Neuron (in vitro differentiated cells): Measurements from ENCODE around the gene GJE1.
"Not testable (repeated sequence)": the region's sequence is repeated elsewhere in the genome, so short reads cannot be mapped to it uniquely, and the experiment has no call there.

Experiments
- H2AFZ ChIP-seq: one replicate; pipeline ENCODE4 v1.6.1; 2013; ENCODE audit warnings: low read depth, mild to moderate bottlenecking, inconsistent platforms, low read length, moderate library complexity
- H3K27me3 ChIP-seq: one replicate; pipeline ENCODE4 v1.6.1; 2013; ENCODE audit warnings: low read length; ENCODE audit not compliant: insufficient read depth
- H3K36me3 ChIP-seq: one replicate; pipeline ENCODE4 v1.6.1; 2013; ENCODE audit warnings: low read length; ENCODE audit not compliant: insufficient read depth
- H3K4me1 ChIP-seq: one replicate; pipeline ENCODE4 v1.6.1; 2013; ENCODE audit warnings: low read length; ENCODE audit not compliant: insufficient read depth
- H3K4me3 ChIP-seq: 2 replicates; pipeline ENCODE4 v1.5.1; 2013; ENCODE audit warnings: mild to moderate bottlenecking, low read length, moderate library complexity
- H3K9me3 ChIP-seq: one replicate; pipeline ENCODE4 v1.6.1; 2013; ENCODE audit warnings: low read length

The GJE1 gene

DNA sequence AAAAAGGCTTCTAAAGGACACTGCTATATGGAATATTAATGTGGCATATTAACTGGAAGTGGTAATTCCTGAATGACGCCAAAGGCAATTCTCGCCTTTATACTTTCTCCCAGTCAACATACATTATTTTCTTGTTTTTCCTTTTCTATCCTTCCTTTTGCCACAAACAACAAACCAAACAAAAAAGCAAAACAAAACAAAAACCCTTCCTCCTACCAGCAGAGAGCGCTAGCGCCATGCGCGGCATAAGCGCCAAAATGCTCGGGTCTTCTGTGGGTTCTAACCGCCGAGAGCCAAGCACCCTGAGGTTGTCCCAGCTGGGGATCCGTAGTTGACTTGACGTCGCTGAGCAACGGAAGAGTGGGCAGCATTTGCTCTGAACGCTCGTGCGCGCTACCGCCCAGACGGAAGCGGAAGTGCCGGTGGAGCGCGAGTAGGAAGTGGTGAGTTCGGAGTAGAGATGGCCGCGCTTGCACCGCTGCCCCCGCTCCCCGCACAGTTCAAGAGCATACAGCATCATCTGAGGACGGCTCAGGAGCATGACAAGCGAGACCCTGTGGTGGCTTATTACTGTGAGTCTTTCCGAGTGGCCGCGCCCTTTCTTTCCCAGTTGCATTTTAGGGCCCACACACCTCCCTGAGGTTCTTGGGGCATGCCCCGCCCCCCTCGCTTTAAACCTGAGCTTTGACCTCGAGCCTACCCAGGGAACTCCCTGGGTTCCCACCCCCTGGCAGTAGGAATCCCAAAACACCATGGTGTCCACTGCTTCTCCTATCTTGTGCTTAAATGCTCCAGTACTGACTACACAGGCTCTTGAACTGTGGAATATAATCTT lies 14.3 kb downstream of the GJE1 start, which contains the start of the genes NMBR and VTA1:
Gene NMBR (minus strand): TSS at position 295 of the 835 bp plus-strand sequence. CDS start 58,464 bp downstream, outside the sequence.
Gene VTA1 (plus strand): TSS at position 436 of the 835 bp plus-strand sequence. CDS start 25 bp downstream, at position 461.
- Histone ChIP-seq H3K4me1 (peaks cover 17% of the 10 kb centered on the region), H3K4me3 (peak within 1 kb of the TSS; percentile 89), H2AFZ (peak within 1 kb of the TSS; percentile 86), H3K27me3 (no peaks in the 10 kb centered on the region), H3K36me3 (peaks cover 10% of the 10 kb centered on the region), H3K9me3 (no peaks in the 10 kb centered on the region)

DNA sequence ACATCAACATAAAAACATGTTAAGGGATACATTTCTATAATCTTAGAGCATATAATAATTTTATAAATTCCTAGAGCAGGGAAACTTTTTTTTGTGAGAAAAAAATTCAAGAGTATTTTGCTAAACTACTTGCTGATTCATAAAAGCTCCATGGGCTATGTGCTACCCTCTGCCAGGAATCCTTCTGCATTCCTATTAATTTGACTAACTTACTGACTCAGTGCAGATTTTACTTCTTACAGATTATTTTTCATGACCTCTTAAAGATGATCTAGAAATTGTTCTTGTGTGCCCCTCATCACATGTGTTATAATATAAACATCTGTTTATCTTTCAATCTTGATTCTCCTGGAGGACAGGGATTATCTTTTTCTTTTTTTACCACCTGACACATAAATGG lies 20.0 kb downstream of the GJE1 start:
- peaks cover 10% of the 10 kb centered on the region for H3K36me3 ChIP-seq

DNA sequence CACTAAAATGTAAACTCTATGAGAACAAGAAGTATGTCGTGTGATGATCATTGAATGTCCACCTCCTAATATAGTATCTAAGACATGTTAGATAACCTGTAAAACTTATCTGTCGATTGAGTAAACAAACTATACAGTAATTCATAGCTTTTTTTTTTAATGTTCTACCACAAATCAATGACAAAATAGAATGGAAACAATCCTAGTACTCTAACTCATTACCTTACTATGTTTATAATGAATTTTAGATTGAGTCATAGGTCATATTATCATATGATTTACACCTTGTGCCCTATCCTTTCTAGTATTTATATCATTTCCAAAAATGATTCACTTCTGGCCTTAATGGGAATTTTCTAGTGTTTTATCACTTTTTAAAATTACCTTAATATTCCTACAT lies 20.5 kb downstream of the GJE1 start:
- Histone ChIP-seq H3K4me3 (no peak overlapping the region), H3K4me1 (peaks cover 11% of the 10 kb centered on the region), H2AFZ (no peak overlapping the region), H3K36me3 (peaks cover 10% of the 10 kb centered on the region), H3K9me3 (no peaks in the 10 kb centered on the region), H3K27me3 (no peaks in the 10 kb centered on the region)

More for the DNA sequence above, 20.0 kb downstream of the GJE1 start:
- H2AFZ ChIP-seq: no peak overlapping the region
- no peak overlapping the region for H3K4me3 ChIP-seq
- H3K4me1 ChIP-seq: peaks cover 14% of the 10 kb centered on the region
- no peaks in the 10 kb centered on the region for H3K27me3 ChIP-seq
- H3K9me3 ChIP-seq: no peaks in the 10 kb centered on the region

DNA sequence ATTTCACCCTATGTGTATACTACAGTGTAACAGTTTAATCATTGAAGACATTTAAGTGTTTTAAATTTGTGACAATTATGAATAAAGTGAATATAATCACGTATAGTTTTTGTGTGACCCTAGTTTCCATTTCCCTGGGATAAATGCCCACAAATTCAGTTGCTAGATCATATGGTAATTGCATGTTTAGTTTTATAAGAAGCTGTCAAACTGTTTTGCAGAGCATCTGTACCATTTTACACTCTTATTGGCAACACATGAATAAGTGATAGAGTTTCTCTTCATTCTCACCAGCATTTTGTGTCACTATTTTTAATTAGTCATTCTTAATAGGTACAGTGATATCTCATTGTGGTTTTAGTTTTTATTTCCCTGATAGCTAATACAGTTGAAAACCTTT lies 21.6 kb downstream of the GJE1 start:
- H3K4me3 ChIP-seq: no peak overlapping the region
- no peak overlapping the region for H2AFZ ChIP-seq
- H3K36me3 ChIP-seq: peaks cover 6% of the 10 kb centered on the region
- no peaks in the 10 kb centered on the region for H3K4me1 ChIP-seq
- no peaks in the 10 kb centered on the region for H3K27me3 ChIP-seq
- no peaks in the 10 kb centered on the region for H3K9me3 ChIP-seq

DNA sequence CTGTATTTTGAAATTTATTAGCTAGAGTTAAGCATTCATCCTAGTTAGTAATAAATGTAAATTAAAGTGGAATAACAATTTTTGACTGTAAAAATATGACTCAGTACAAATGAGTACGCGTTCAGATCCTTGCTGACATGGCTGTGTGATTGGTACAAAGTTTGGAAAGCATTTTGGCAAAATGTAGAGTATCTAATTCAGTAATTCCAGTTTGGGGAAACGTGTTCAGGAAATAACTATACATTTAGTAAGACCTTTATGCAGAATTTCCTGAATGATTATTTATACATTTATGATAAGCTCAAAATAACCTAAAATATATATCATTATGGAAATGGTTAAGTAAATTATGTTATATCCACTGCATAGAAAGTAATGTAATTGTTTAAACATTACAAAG lies 22.4 kb downstream of the GJE1 start:
- H3K4me1 ChIP-seq: no peaks in the 10 kb centered on the region
- H3K36me3 ChIP-seq: peaks cover 5% of the 10 kb centered on the region
- no peak overlapping the region for H2AFZ ChIP-seq

DNA sequence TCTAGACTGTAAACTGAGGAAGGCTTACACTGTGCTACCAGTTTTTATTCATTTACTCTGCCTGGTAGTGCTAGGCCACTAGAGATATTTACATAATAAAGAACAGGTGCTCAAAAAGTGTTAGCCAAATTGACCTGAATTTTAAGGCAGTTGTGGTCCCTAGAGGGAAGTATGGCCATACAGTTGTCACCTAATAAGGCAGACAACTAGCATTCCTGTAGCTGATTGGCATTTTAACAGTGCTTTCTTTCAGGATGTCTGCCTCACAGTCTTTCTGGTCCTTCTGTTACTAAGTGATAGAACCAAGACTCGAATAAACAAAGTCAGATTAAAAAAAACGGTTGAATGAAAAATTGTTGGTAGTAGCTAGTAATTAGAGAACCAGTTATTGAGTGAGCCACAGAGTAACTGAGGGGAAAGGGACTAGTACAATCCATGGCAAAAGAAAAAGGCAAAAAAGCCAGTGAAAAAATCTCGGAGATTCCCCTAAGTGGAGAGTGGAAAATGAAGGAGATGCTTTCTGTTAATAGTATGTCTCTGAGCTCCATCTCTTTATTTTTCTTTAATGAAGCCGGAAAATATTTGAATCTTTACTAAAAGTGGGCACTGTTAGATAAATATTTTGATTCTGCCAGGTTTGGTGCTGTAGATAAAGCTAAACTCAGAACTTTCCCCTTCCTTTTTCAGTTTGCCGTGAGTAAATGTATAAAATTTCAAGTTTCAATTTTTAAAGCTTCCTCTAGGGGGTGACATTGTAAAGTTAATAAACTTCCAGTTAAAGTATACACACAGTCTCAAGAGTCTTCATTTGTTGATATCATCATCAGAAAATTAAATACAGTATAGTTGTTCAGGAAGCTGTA lies 23.4 kb downstream of the GJE1 start:
- H2AFZ ChIP-seq: no peak overlapping the region
- no peak overlapping the region for H3K4me3 ChIP-seq
- no peaks in the 10 kb centered on the region for H3K27me3 ChIP-seq
- H3K4me1 ChIP-seq: no peaks in the 10 kb centered on the region
- no peaks in the 10 kb centered on the region for H3K36me3 ChIP-seq
- no peaks in the 10 kb centered on the region for H3K9me3 ChIP-seq

More for the DNA sequence above, 22.4 kb downstream of the GJE1 start:
- H3K4me3 ChIP-seq: no peak overlapping the region
- H3K9me3 ChIP-seq: no peaks in the 10 kb centered on the region
- no peaks in the 10 kb centered on the region for H3K27me3 ChIP-seq

DNA sequence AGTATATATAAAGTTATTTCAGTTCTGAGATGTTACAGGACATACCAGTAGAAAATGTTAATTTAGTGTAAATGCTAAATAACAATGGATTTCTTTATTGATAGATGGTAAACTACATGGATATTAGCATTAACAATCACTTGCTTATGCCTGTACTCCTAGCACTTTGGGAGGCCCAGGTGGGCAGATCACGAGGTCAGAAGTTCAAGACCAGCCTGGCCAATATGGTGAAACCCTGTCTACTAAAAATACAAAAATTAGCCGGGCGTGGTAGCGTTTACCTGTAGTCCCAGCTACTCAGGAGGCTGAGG lies 24.0 kb downstream of the GJE1 start:
- H3K36me3 ChIP-seq, H3K27me3 ChIP-seq, H3K4me3 ChIP-seq, H3K4me1 ChIP-seq, H3K9me3 ChIP-seq, H2AFZ ChIP-seq: not testable (repeated sequence)

DNA sequence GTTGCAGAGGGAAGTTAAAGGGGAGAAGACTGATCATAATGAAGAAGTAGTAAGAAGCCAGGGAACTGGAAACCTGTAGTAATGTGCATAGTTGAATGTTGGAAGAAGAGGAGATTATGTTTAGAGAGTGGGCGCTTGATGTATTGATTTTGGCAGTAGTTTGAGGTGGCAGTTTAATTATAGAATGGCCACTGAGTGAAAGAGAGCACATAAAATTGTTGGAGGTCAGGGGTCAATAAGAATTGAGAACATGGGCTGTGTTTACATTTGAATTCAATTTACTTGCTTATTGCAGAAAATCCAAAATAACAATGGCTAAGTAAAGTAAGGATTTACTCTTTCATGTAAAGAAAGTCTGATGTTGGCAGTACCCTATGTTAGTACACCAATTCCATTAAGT lies 30.1 kb downstream of the GJE1 start:
- no peaks in the 10 kb centered on the region for H3K27me3 ChIP-seq
- peaks cover 12% of the 10 kb centered on the region for H3K36me3 ChIP-seq
- H2AFZ ChIP-seq: no peak overlapping the region
- H3K4me1 ChIP-seq: peaks cover 6% of the 10 kb centered on the region
- no peaks in the 10 kb centered on the region for H3K9me3 ChIP-seq
- H3K4me3 ChIP-seq: no peak overlapping the region

DNA sequence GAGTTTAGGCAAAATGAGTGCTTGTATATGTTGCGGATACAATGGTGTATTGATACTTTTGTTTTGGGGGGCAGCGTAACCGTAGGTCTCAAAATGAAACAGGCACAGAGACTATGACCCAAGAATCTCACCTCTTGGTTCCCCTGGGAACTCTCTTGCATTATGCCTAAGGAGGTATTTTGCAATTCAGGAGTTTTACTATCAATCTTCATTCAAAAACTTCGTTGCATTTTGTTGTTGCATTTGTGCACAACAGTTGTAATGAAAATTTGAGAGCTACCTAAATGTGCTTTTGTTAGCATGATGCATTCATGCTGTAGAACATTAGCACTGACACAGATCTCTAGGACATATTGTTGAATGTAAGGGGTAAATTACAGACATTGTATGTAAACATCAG lies 32.5 kb downstream of the GJE1 start:
- Histone ChIP-seq H2AFZ (no peak overlapping the region), H3K36me3 (peaks cover 25% of the 10 kb centered on the region), H3K27me3 (no peaks in the 10 kb centered on the region), H3K9me3 (no peaks in the 10 kb centered on the region), H3K4me3 (no peak overlapping the region), H3K4me1 (peaks cover 6% of the 10 kb centered on the region)

DNA sequence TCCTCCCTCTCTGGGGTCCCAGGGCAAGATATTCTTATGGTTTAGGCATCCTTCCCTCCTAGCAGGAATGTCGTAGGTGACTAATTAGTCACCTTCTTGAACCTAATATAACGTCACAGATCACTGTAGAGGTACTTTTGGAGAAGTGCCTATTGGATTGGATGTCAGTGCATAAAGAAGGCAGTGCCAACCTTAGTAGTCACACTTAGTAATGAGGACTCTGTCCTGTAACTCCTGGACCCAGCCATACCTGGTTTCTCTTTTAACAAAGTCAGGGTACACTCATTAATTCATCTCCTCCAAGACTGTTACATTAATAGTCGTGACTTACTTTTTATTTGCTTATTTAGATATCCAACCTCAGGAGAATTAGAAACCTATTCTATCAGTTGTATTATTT lies 34.3 kb downstream of the GJE1 start:
- H2AFZ ChIP-seq: no peak overlapping the region
- H3K36me3 ChIP-seq: peaks cover 37% of the 10 kb centered on the region
- H3K27me3 ChIP-seq: no peaks in the 10 kb centered on the region
- H3K4me1 ChIP-seq: peaks cover 6% of the 10 kb centered on the region
- no peaks in the 10 kb centered on the region for H3K9me3 ChIP-seq
- no peak overlapping the region for H3K4me3 ChIP-seq

DNA sequence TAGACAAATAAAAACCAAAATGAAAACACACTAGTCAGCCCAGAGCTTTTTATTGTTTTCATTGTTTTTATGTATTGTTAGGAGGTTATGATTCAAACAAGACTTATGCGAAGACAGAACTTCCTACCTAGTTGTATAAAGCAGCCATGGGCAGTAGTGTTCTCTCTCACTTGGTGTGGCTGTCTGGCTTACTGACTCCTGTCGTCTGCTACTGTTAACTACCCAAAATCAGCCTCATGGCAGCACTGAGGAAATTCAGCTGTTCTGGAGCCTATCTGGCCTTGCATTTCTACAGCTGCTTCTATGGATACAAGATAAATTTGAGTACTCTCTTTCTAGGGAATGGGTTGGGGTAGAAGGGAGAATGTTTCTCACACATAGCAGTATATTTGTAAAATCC lies 34.8 kb downstream of the GJE1 start:
- Histone ChIP-seq H3K4me1 (peaks cover 6% of the 10 kb centered on the region), H3K36me3 (peaks cover 41% of the 10 kb centered on the region)

DNA sequence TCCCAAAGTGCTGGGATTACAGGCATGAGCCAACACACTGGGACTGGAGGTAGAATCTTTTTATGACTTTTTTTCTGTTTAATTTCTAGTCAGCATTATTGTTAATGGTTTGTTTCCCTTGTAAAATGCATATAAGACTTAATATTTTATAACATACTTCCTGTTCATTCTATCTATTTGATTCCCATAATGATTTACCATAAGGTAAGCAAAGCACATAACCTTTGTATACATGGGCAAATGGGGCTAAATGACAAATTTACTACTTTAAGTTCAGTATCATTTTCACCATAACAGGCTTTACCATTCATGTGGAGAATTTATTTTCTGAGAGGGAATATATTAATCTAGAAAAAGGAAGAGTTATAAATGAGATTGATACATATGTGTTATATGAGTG lies 38.6 kb downstream of the GJE1 start:
- peaks cover 62% of the 10 kb centered on the region for H3K36me3 ChIP-seq
- H3K27me3 ChIP-seq: no peaks in the 10 kb centered on the region
- H3K4me1 ChIP-seq: no peaks in the 10 kb centered on the region
- no peak overlapping the region for H2AFZ ChIP-seq
- no peaks in the 10 kb centered on the region for H3K9me3 ChIP-seq
- no peak overlapping the region for H3K4me3 ChIP-seq

More for the DNA sequence above, 34.8 kb downstream of the GJE1 start:
- Histone ChIP-seq H3K9me3 (no peaks in the 10 kb centered on the region), H2AFZ (no peak overlapping the region), H3K4me3 (no peak overlapping the region), H3K27me3 (no peaks in the 10 kb centered on the region)

DNA sequence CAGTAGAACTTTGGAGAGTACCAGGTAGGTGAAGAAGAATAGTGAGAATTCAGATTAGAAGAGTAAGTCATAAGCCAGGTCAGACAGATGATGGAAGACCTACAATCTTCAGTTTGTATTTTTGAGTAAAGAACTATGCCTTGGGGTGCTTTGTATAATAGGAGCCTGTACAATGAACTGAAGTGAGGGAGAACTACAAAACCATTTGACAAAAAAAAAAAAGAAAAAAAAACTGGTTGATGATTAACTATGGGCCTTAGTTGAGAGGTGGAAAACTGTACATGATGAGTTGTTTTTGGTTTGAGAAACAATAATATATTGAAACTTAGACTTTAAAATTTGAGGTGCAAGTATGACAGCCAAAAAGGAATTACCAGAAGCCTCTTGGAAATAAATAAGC lies 40.0 kb downstream of the GJE1 start:
- Histone ChIP-seq H3K9me3 (peaks cover 4% of the 10 kb centered on the region), H2AFZ (no peak overlapping the region), H3K4me1 (no peaks in the 10 kb centered on the region), H3K4me3 (no peak overlapping the region), H3K27me3 (no peaks in the 10 kb centered on the region), H3K36me3 (peaks cover 62% of the 10 kb centered on the region)
